Astrocyte (in vitro differentiated cells and primary cell): Measurements from ENCODE around the gene NCEH1. TPM values are rescaled to one million over a fixed set of nuclear protein-coding genes. Genes with fewer than 3 reads are reported as not detected.

Experiments used
- DNase-seq: peaks from one replicate; pipeline ENCODE4 v3.0.0-alpha.2; 2010; ENCODE audit warnings: low read depth
- FAIRE-seq: peaks from 2 replicates; lab custom pipeline; 2011; peaks lifted over from hg19 to GRCh38; lab: Jason Lieb, UNC
- H2AFZ ChIP-seq: 2 replicates; pipeline ENCODE4 v1.6.0; 2012; ENCODE audit warnings: low read depth, low read length, inconsistent platforms
- H3K27ac ChIP-seq: 2 replicates; pipeline ENCODE4 v1.5.1; 2011; ENCODE audit warnings: low read depth, low read length, inconsistent platforms
- H3K27me3 ChIP-seq: 2 replicates; pipeline ENCODE4 v1.6.0; 2011; ENCODE audit warnings: low read length, inconsistent platforms; ENCODE audit not compliant: insufficient read depth
- H3K36me3 ChIP-seq: 2 replicates; pipeline ENCODE4 v1.5.1; 2011; ENCODE audit warnings: low read length, inconsistent platforms; ENCODE audit not compliant: insufficient read depth
- H3K4me1 ChIP-seq: 2 replicates; pipeline ENCODE4 v1.5.1; 2011; ENCODE audit warnings: low read length, inconsistent platforms; ENCODE audit not compliant: insufficient read depth
- H3K4me2 ChIP-seq: 2 replicates; pipeline ENCODE4 v1.6.0; 2012; ENCODE audit warnings: low read length, inconsistent platforms
- H3K4me3 ChIP-seq: 2 replicates; pipeline ENCODE4 v1.5.1; 2011; ENCODE audit warnings: low read depth, mild to moderate bottlenecking, low read length, inconsistent platforms; ENCODE audit not compliant: insufficient read depth
- H3K79me2 ChIP-seq: 2 replicates; pipeline ENCODE4 v1.6.0; 2012; ENCODE audit warnings: mild to moderate bottlenecking, low read length, inconsistent platforms; ENCODE audit not compliant: insufficient read depth
- H3K9ac ChIP-seq: 2 replicates; pipeline ENCODE4 v1.6.0; 2012; ENCODE audit warnings: mild to moderate bottlenecking, low read length, inconsistent platforms
- H3K9me3 ChIP-seq: 2 replicates; pipeline ENCODE4 v1.5.1; 2012; ENCODE audit warnings: low read depth, mild to moderate bottlenecking, low read length, inconsistent platforms; ENCODE audit not compliant: insufficient read depth
- H4K20me1 ChIP-seq: 2 replicates; pipeline ENCODE4 v1.6.0; 2012; ENCODE audit warnings: low read length, inconsistent platforms; ENCODE audit not compliant: insufficient read depth
- H3K27ac Mint-ChIP-seq: one replicate; pipeline ENCODE4 v1.8.0; 2021; ENCODE audit warnings: mild to moderate bottlenecking, mixed read lengths; ENCODE audit not compliant: unreplicated experiment
- H3K27me3 Mint-ChIP-seq: one replicate; pipeline ENCODE4 v1.8.0; 2021; ENCODE audit warnings: low read depth, mixed read lengths; ENCODE audit not compliant: unreplicated experiment
- H3K36me3 Mint-ChIP-seq: one replicate; pipeline ENCODE4 v1.8.0; 2021; ENCODE audit warnings: low read depth, mixed read lengths; ENCODE audit not compliant: unreplicated experiment
- H3K4me1 Mint-ChIP-seq: one replicate; pipeline ENCODE4 v1.8.0; 2021; ENCODE audit warnings: low read depth, mixed read lengths; ENCODE audit not compliant: unreplicated experiment
- H3K4me3 Mint-ChIP-seq: one replicate; pipeline ENCODE4 v1.8.0; 2021; ENCODE audit warnings: mild to moderate bottlenecking, moderate library complexity, mixed read lengths; ENCODE audit not compliant: unreplicated experiment
- H3K9me3 Mint-ChIP-seq: one replicate; pipeline ENCODE4 v1.8.0; 2021; ENCODE audit warnings: mild to moderate bottlenecking, mixed read lengths; ENCODE audit not compliant: unreplicated experiment
- EZH2 ChIP-seq: IDR thresholded peaks from 2 replicates; pipeline ENCODE4 v1.6.1; 2012; ENCODE audit warnings: mild to moderate bottlenecking, low read length, inconsistent platforms; ENCODE audit not compliant: insufficient read depth
- total RNA-seq: library from RNA; stranded (reverse); gene quantifications from 2 replicates; pipeline ENCODE4 v1.2.1, GENCODE V29; 2021
- TF ChIP-seq, protein P1 (sequence below): IDR thresholded peaks from 2 replicates; pipeline ENCODE4 v1.5.1; 2011; ENCODE audit warnings: low read depth, mild to moderate bottlenecking, inconsistent platforms, low read length, moderate library complexity; ENCODE audit not compliant: insufficient read depth

NCEH1 gene
- total RNA-seq, 1 donor from 2014 or later: 14.1 TPM

- Mint-ChIP-seq H3K4me3 (no peak overlapping the region), H3K4me1 (peaks cover 3% of the 10 kb centered on the region), H3K9me3 (no peaks in the 10 kb centered on the region), H3K27me3 (peaks cover 2% of the 10 kb centered on the region), H3K27ac (no peak overlapping the region), H3K36me3 (no peaks in the 10 kb centered on the region)
- DNase-seq (no peak), FAIRE-seq (no peak)
- no peaks in the 10 kb centered on the region for H3K27me3 ChIP-seq
- H2AFZ ChIP-seq: no peak overlapping the region
- no peak for TF ChIP-seq EZH2
- TF ChIP-seq, protein P1, sequence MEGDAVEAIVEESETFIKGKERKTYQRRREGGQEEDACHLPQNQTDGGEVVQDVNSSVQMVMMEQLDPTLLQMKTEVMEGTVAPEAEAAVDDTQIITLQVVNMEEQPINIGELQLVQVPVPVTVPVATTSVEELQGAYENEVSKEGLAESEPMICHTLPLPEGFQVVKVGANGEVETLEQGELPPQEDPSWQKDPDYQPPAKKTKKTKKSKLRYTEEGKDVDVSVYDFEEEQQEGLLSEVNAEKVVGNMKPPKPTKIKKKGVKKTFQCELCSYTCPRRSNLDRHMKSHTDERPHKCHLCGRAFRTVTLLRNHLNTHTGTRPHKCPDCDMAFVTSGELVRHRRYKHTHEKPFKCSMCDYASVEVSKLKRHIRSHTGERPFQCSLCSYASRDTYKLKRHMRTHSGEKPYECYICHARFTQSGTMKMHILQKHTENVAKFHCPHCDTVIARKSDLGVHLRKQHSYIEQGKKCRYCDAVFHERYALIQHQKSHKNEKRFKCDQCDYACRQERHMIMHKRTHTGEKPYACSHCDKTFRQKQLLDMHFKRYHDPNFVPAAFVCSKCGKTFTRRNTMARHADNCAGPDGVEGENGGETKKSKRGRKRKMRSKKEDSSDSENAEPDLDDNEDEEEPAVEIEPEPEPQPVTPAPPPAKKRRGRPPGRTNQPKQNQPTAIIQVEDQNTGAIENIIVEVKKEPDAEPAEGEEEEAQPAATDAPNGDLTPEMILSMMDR: no peak
- H3K9ac ChIP-seq: no peak overlapping the region
- H3K36me3 ChIP-seq: no peaks in the 10 kb centered on the region
- no peaks in the 10 kb centered on the region for H4K20me1 ChIP-seq
- no peak overlapping the region for H3K4me2 ChIP-seq
- peaks cover 55% of the 10 kb centered on the region for H3K79me2 ChIP-seq
- peaks cover 13% of the 10 kb centered on the region for H3K4me1 ChIP-seq
- no peak overlapping the region for H3K27ac ChIP-seq
- H3K4me3 ChIP-seq: no peak overlapping the region
- no peaks in the 10 kb centered on the region for H3K9me3 ChIP-seq
Observed at GRCh38 chr3:172653004-172653572, 57.8 kb downstream of the NCEH1 start.

- Histone ChIP-seq H3K9ac (no peak overlapping the region), H3K9me3 (no peaks in the 10 kb centered on the region), H3K4me2 (no peak overlapping the region), H4K20me1 (no peaks in the 10 kb centered on the region), H3K27ac (no peak overlapping the region), H3K36me3 (no peaks in the 10 kb centered on the region), H3K4me1 (peaks cover 9% of the 10 kb centered on the region), H2AFZ (no peak overlapping the region), H3K79me2 (peaks cover 45% of the 10 kb centered on the region), H3K27me3 (no peaks in the 10 kb centered on the region), H3K4me3 (no peak overlapping the region)
- Mint-ChIP-seq H3K36me3 (no peaks in the 10 kb centered on the region), H3K9me3 (no peaks in the 10 kb centered on the region), H3K4me3 (no peak overlapping the region), H3K4me1 (peaks cover 3% of the 10 kb centered on the region), H3K27me3 (peaks cover 2% of the 10 kb centered on the region), H3K27ac (no peak overlapping the region)
- no peak for FAIRE-seq
- no peak for DNase-seq
- TF ChIP-seq EZH2: no peak
- TF ChIP-seq, protein P1: no peak
Observed at GRCh38 chr3:172651936-172652625, 58.8 kb downstream of the NCEH1 start.

DNA sequence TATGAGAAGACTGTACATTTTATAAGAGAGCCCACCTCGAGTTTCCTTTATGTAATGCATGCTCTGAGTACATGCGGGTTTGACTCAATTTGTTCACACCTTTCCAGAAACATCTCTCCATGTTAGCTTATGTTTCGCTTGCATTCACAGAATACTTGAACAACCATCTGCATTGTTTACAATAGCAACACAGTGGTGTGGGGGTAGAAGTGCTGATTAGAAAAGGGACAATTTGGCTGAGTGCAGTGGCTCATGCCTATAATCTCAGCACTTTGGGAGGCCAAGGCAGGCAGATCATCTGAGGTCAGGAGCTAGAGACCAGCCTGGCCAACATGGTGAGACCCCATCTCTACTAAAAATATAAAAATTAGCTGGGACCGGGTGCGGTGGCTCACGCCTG lies 60.9 kb downstream of the NCEH1 start:
- H3K9ac ChIP-seq: no peak overlapping the region
- no peak for DNase-seq
- no peak for TF ChIP-seq EZH2
- TF ChIP-seq, protein P1: no peak
- peaks cover 15% of the 10 kb centered on the region for H3K4me1 ChIP-seq
- FAIRE-seq: no peak
- no peaks in the 10 kb centered on the region for H3K9me3 ChIP-seq
- H3K4me3 Mint-ChIP-seq: no peak overlapping the region
- peaks cover 28% of the 10 kb centered on the region for H3K79me2 ChIP-seq
- no peak overlapping the region for H3K4me3 ChIP-seq
- no peak overlapping the region for H3K27ac Mint-ChIP-seq
- no peak overlapping the region for H2AFZ ChIP-seq
- H3K36me3 Mint-ChIP-seq: peaks cover 3% of the 10 kb centered on the region
- H3K4me1 Mint-ChIP-seq: peaks cover 7% of the 10 kb centered on the region
- no peaks in the 10 kb centered on the region for H3K9me3 Mint-ChIP-seq
- H3K36me3 ChIP-seq: no peaks in the 10 kb centered on the region
- H4K20me1 ChIP-seq: peaks cover 3% of the 10 kb centered on the region
- no peaks in the 10 kb centered on the region for H3K27me3 ChIP-seq
- H3K27ac ChIP-seq: no peak overlapping the region
- peaks cover 2% of the 10 kb centered on the region for H3K27me3 Mint-ChIP-seq
- no peak overlapping the region for H3K4me2 ChIP-seq
